ENCODE data around the gene PRAMEF2. TPM values are rescaled to one million over a fixed set of nuclear protein-coding genes. Genes with fewer than 3 reads are reported as not detected.
"Not testable (repeated sequence)": the region's sequence is repeated elsewhere in the genome, so short reads cannot be mapped to it uniquely, and the experiment has no call there.

PRAMEF2 gene
- total RNA-seq, 3 donors from 2014 or later = not detected

GRCh38 chr1:12851779-12852178 lies 5.1 kb upstream of the PRAMEF2 start:
- Histone ChIP-seq H3K9me3 (peaks cover 6 to 10% of the 10 kb centered on the region in 2 donors), H3K36me3 (no peaks in the 10 kb centered on the region), H3K4me3 (no peak overlapping the region), H3K4me1 (no peaks in the 10 kb centered on the region), H3K27ac (no peak overlapping the region), H3K27me3 (no peaks in the 10 kb centered on the region)
- no peak for DNase-seq (ENCODE audit: low spot score in 2 of 2)
- no peak for TF ChIP-seq POLR2AphosphoS5 (IDR thresholded peaks at IDR 0.05)
- TF ChIP-seq, protein P1, sequence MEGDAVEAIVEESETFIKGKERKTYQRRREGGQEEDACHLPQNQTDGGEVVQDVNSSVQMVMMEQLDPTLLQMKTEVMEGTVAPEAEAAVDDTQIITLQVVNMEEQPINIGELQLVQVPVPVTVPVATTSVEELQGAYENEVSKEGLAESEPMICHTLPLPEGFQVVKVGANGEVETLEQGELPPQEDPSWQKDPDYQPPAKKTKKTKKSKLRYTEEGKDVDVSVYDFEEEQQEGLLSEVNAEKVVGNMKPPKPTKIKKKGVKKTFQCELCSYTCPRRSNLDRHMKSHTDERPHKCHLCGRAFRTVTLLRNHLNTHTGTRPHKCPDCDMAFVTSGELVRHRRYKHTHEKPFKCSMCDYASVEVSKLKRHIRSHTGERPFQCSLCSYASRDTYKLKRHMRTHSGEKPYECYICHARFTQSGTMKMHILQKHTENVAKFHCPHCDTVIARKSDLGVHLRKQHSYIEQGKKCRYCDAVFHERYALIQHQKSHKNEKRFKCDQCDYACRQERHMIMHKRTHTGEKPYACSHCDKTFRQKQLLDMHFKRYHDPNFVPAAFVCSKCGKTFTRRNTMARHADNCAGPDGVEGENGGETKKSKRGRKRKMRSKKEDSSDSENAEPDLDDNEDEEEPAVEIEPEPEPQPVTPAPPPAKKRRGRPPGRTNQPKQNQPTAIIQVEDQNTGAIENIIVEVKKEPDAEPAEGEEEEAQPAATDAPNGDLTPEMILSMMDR (IDR thresholded peaks at IDR 0.05) = no peak
- no peak for TF ChIP-seq POLR2A (IDR thresholded peaks at IDR 0.05)
- intact Hi-C loops (cut with DNase I; ENCODE audit: low total_unique reads) = no loop called here

DNA sequence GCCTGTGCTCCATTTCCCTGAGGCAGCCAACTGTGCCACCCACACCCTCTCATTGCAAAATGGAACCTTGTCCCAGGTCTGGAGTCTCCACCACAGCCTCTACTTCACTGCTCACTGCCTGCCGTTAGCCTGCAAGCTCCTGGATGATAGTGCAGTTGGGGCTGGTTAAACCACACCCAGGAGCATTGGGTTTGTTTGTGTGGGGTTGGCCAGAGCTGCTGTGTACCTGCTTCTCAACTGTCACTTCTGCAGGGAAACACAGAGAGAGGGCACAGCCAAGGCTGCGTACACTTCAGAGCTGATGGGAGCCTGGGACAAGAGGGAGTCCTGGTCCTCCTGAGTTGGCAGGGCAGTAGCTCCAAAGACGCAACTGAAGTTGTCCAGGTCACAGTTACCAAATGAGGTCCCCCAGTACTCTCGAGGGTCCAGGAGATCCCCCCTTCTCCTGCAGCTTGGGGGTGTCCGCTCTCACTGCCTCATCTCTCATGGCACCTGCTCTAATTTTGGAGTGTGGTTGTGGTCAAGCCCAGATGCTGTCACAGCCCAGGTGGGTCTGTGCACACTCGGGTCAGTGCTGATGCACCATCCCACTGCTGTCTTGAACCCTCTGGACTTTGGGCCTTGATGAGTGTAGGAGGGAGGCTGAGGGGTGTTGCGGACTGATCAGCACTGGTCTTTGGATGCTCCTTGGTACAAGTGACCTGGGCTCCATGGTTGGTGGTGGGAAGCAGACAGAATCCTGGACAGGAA lies 6.4 kb downstream of the PRAMEF2 start:
- intact Hi-C loops (cut with DNase I; ENCODE audit: low total_unique reads); H3K9me3 ChIP-seq; H3K4me3 ChIP-seq; H3K27ac ChIP-seq; DNase-seq (ENCODE audit: low spot score in 2 of 2); H3K36me3 ChIP-seq; H3K27me3 ChIP-seq; H3K4me1 ChIP-seq: not testable (repeated sequence)

DNA sequence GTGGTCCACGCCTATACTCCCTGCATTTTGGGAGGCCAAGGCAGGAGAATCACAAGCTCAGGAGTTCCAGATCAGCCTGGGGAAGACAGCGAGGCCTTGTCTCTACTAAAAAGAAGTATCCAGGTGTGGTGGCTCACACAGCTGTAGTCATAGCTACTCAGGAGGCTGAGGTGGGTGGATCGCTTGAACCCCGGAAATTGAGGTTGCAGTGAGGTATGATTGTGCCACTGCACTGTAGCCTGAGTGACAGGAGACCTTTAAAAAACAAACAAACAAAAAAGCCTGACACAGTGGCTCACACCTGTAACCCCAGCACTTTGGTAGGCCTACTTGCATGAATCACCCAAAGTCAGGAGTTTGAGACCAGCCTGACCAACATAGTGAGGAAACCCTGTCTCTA lies 21.6 kb downstream of the PRAMEF2 start:
- H3K27ac ChIP-seq; H3K36me3 ChIP-seq; H3K4me1 ChIP-seq; H3K9me3 ChIP-seq; H3K4me3 ChIP-seq; DNase-seq (ENCODE audit: low spot score in 2 of 2); H3K27me3 ChIP-seq; intact Hi-C loops (cut with DNase I; ENCODE audit: low total_unique reads): not testable (repeated sequence)

DNA sequence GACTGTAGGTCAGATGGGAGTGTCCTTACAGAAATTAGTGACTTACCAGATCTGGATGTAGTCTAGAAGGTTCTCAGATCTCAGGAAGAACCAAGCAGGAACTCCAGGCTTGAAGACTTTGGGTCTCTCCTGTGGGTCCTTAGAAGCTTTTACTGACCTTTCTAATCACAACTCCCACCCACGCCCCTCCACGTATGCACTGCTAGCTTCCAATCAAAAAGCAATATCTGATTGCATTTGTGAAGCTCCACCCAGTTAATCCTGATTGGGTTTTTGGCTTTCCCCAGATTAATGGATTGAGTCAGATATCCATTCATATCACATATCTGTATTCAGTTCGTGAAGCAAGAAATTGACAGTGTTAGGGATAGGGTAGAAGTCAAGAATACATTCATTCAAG lies 29.2 kb downstream of the PRAMEF2 start, which contains the start of gene PRAMEF4:
TSS of gene PRAMEF4 (minus strand) at position 101 of the 400 bp plus-strand sequence. CDS start 2,807 bp downstream, outside the sequence.
- H3K9me3 ChIP-seq; DNase-seq (ENCODE audit: low spot score in 2 of 2): not testable (repeated sequence)

GRCh38 chr1:12898170-12898569 lies 41.3 kb downstream of the PRAMEF2 start, which contains the start of gene PRAMEF10:
Gene PRAMEF10, minus strand, starts transcription at chr1:12898270. Its CDS starts 2,423 bp downstream, at chr1:12895847.
- H3K27ac ChIP-seq; DNase-seq (ENCODE audit: low spot score in 2 of 2); intact Hi-C loops (cut with DNase I; ENCODE audit: low total_unique reads); H3K4me1 ChIP-seq; H3K36me3 ChIP-seq; H3K27me3 ChIP-seq; H3K4me3 ChIP-seq; H3K9me3 ChIP-seq: not testable (repeated sequence)

More for the DNA sequence above, 29.2 kb downstream of the PRAMEF2 start, which contains the start of gene PRAMEF4:
- H3K36me3 ChIP-seq; H3K4me1 ChIP-seq; H3K27me3 ChIP-seq; H3K27ac ChIP-seq; intact Hi-C loops (cut with DNase I; ENCODE audit: low total_unique reads); H3K4me3 ChIP-seq: not testable (repeated sequence)

DNA sequence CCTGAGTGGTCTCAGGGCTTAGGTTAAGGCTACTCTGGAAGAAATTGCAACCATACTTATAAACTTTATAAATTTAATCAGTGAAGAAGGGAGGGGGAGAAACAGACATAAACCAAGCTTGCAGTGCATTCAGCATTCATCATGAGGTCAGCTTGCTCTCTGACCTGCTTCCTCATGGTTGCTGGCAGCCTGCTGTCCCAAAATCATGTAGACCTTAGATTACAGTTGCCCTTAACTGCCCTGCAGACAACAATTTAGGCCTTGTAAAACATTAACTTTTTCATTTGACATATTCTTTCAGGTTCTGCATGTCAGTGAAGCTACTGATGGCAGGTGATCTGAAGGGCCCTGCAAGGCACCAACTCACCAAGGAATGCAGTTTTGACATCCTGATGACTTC lies 42.3 kb downstream of the PRAMEF2 start:
- DNase-seq (ENCODE audit: low spot score in 2 of 2); H3K27ac ChIP-seq; H3K4me3 ChIP-seq; H3K27me3 ChIP-seq; H3K9me3 ChIP-seq; H3K4me1 ChIP-seq; H3K36me3 ChIP-seq; intact Hi-C loops (cut with DNase I; ENCODE audit: low total_unique reads): not testable (repeated sequence)

- H3K27ac ChIP-seq; H3K4me3 ChIP-seq; H3K36me3 ChIP-seq; DNase-seq (ENCODE audit: low spot score in 2 of 2); intact Hi-C loops (cut with DNase I; ENCODE audit: low total_unique reads); H3K27me3 ChIP-seq; H3K9me3 ChIP-seq; H3K4me1 ChIP-seq: not testable (repeated sequence)
These were observed 47.1 kb downstream of the PRAMEF2 start for GRCh38 chr1:12903793-12904572.

Other genes starting within 250 kb of the PRAMEF2 start
- gene DHRS3, start 238.9 kb upstream of the PRAMEF2 start, total RNA-seq = 100 to 1,000 TPM; 109 to 151 (median 117) TPM
- not detected for gene AADACL4, start 213.0 kb upstream of the PRAMEF2 start, total RNA-seq
- gene AADACL3, start 141.0 kb upstream of the PRAMEF2 start, total RNA-seq = under 1 TPM in 1 of 3 donors, not detected in 2; under 0.01 TPM
- not detected for gene CFAP107, start 110.9 kb upstream of the PRAMEF2 start, total RNA-seq
- not detected for gene PRAMEF12, start 83.3 kb upstream of the PRAMEF2 start, total RNA-seq
- not detected for gene PRAMEF1, start 65.7 kb upstream of the PRAMEF2 start, total RNA-seq
- gene PRAMEF11, start 25.7 kb upstream of the PRAMEF2 start, total RNA-seq = not detected
- not detected for gene HNRNPCL1, start 8.4 kb upstream of the PRAMEF2 start, total RNA-seq
- not detected for gene PRAMEF4, start 29.1 kb downstream of the PRAMEF2 start, total RNA-seq
- gene PRAMEF10, start 41.2 kb downstream of the PRAMEF2 start, total RNA-seq = not detected
- gene PRAMEF7, start 59.5 kb downstream of the PRAMEF2 start, total RNA-seq = not detected
- not detected for gene PRAMEF6, start 90.5 kb downstream of the PRAMEF2 start, total RNA-seq
- gene PRAMEF27, start 199.5 kb downstream of the PRAMEF2 start, total RNA-seq = not detected
- not detected for gene HNRNPCL3, start 203.7 kb downstream of the PRAMEF2 start, total RNA-seq
- not detected for gene PRAMEF25, start 213.7 kb downstream of the PRAMEF2 start, total RNA-seq

All from breast epithelium (tissue), 4 donors.